ENCODE measurements around the gene KRT16.
"Not testable (repeated sequence)": the region's sequence is repeated elsewhere in the genome, so short reads cannot be mapped to it uniquely, and the experiment has no call there.

Gene KRT16

DNA sequence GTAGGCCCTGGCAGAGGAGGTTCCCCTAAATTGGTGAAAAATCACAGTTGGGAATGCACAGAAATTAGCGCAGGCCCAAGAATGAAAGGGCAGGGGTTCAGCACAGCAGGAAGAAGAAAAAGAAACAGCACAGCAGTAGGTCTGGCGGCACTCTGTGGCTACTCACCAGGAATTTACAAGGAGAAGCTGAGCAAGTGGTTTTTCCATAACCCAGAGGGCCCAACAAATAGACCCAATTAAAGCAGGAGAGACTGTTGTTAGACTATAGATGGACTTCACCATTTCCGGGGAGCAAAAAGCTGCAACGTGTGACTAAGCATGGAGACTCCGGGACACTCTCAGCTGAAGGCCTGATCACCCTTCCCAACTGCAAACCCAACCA lies 14.3 kb upstream of the KRT16 start:
- not testable (repeated sequence) for DNase-seq

DNA sequence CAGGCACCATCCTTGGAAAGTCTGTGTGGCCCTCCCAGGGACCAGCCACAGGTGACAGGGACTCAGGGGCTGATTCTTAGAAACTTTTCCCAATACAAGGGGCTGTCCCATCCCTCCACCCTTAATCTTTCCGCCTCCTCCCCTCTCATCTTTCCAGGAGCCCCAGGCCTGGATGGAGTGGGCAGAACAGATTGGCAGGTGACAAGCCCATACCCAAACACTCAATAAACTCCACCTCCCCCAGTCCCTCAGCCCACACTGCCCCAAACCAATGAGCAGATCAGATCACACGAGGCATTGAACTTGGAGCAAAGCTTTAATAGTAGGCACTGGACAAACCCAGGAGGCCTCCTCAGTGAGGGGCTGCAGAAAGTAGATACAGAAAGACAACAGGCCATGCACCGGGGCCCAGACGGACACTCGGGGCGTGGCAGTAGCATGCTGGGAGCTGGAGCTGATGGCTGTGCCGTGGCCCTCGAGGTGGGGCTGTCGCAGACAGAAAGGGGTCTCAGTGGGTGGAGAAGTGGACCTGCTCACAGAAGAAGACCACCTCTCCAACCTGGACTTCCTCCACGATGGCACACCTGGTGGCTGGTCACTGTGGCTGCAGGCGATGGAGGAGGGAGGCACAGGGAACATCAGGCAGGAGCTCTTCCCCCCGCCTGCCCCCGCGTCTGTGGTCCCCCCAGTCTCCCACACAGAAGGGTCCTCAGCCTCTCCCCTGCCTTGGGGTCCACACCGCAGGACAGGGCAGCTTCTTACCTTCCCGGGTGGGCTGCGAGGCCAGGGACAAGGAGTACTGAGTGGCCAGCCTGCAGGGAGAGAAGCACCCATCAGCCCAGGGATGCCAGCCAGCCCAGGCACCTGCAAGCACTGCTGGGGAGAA lies 13.7 kb upstream of the KRT16 start:
- not testable (repeated sequence) for DNase-seq

DNA sequence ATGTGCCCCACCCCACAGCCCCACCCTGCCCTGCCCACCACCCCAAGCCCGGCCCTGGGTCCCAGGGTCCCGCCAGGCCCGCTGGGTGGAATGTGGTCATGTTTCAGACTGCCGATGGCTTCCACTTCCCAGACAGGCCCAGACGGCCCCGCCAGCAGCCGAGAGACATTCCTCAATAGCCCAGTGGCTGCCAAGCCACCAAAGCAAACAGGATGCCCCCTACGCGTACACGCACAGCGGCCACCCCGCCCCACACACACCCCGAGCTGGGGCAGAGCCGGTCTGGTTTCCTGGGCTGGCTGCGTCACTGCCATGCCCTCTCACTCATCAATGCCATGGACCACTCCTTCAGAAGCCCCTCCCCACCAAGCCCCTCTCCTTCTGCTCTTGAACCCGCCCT lies 13.0 kb upstream of the KRT16 start:
- no peak for DNase-seq

DNA sequence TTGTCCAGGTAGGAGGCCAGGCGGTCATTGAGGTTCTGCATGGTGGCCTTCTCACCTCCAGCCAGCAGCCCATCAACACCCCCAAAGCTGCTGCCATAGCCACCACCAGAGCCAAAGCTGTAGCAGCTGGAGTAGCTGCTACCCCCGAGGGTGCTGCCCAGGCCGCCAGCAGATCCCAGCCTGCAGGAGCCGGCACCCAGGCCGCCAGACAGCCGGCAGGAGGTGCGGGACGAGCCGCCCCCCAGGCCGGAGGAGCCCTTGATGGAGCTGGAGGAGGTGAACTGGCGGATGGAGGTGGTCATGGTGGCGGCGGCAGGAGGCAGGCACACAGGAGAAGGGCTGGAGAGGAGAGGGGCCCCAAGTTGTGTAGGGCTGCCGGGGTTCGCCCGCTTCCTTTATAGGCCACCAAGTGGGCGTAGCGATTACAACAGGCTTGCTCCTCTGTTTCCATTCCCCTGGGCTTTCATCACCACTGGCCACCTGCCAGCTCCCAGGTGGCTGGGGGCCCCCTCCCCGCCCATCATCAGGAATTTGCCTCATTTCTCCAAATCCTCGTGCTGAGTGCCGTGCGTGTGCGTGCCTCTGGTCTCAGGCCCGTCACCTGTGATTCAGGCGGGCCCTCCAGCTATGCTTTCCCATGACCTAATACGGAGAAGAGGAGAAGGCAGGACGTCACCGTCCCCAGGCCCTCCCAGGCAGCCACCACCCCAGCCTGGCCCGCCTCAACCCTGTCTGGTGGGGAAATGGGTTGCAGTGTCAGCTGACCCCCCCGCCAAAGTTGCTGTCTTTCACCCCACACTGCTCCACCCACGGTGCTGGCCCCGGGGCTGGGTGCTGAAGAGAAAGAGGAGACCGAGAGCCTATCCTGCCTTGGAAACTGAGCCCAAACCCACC lies 11.9 kb upstream of the KRT16 start, which contains the start of gene KRT17:
Gene KRT17 (minus strand): TSS at position 368 of the 894 bp plus-strand sequence. CDS start 66 bp downstream, at position 302.
- no peak for DNase-seq

DNA sequence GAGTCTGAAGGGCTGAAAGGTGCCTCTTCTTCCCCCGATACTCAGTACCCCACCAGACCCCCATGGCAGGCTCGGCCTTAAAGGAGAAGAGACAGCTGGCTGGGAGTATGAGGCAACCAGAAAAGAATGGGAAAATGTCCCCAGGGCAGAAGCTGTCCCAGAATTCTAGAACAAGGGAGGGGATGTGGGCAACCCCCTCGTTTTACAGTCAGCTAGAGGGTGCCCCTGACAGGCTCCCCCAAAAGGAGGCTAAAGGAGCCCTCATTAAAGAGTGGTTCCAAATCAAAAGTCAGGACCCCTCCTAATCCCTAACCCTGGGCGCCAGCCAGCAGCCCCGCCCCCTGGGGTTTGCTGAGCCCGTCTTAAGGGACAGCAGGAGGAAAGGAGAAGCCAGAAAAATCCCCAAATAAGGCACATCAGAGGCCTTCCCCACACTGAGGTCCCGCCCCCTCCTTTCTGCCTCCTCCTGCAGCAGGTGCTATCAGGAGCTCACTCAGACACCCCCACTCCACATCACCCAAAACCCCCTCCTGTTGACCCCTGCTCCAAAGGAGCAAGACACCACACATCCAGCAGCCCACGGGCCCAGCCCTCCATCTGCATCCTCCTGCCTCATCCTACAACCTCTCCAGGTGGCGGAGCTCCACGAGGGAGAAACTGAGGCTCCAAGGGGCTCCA lies 10.8 kb upstream of the KRT16 start:
- DNase-seq, result not testable (repeated sequence)

DNA sequence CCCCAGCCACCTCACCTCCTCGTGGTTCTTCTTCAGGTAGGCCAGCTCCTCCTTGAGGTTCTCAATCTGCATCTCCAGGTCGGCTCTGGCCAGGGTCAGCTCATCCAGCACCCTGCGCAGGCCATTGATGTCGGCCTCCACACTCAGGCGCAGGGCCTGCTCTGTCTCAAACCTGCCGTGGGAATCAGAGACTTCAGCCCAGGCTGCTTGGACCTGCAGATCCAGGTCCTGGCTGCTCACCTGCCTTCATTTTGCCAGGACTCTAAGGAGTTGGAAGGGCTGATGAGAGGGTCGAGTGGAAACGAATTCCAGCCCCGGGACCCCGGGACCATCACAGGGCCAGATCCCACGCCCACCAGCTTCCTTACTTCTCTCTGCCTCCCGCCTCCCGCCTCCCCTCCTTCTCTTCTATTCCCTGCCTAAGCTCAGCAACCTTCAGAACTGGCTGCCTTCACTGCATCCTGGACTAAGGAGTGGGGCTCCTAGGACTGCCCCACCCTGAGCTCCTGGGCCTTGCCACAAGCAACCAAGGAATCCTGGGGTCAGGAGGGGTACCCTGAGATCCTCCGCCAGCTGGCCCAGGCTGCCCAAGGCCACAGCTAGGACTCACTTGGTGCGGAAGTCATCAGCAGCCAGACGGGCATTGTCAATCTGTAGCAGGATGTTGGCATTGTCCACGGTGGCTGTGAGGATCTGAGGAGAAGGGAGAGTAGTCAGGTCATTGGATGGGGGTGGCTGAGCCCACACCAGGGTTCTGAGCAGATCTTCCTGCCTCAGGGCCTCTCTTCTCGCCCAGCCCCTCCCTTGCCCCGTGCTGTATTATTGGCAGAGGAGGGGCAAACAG lies 10.0 kb upstream of the KRT16 start:
- not testable (repeated sequence) for DNase-seq

DNA sequence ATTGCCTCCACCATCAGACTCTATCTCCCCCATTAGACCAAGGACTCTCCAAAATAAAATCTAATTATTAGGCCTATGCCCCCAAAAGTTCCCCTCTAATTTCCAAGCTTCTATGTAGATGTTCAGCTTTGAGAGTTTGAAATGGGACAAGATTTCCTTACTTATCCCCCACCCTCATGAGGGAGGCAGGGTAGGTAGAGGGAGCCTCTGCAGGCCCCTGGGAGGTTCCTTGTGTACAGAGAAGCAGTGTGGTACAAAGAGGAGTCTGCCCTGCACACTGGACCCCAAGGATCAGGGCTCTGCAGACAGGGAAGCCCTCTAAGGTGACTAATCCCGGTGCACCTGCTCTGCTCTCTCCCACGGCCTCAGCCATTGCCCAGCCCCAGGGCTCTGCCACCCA lies 9.3 kb upstream of the KRT16 start:
- DNase-seq, result no peak

DNA sequence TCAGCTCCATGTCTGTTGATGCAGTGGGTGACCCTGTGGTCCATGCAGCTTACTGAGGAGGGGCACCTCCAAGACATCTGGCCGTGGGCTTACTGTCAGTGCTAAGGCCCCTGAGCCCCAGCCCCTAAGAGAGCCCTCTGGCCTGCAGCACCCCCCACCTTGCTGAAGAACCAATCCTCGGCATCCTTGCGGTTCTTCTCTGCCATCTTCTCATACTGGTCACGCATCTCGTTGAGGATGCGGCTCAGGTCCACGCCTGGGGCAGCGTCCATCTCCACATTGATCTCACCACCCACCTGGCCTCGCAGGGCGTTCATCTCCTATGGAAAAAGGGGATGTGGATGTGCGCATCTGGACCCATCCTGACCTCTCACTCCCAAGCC lies 8.9 kb upstream of the KRT16 start:
- DNase-seq, result not testable (repeated sequence)

DNA sequence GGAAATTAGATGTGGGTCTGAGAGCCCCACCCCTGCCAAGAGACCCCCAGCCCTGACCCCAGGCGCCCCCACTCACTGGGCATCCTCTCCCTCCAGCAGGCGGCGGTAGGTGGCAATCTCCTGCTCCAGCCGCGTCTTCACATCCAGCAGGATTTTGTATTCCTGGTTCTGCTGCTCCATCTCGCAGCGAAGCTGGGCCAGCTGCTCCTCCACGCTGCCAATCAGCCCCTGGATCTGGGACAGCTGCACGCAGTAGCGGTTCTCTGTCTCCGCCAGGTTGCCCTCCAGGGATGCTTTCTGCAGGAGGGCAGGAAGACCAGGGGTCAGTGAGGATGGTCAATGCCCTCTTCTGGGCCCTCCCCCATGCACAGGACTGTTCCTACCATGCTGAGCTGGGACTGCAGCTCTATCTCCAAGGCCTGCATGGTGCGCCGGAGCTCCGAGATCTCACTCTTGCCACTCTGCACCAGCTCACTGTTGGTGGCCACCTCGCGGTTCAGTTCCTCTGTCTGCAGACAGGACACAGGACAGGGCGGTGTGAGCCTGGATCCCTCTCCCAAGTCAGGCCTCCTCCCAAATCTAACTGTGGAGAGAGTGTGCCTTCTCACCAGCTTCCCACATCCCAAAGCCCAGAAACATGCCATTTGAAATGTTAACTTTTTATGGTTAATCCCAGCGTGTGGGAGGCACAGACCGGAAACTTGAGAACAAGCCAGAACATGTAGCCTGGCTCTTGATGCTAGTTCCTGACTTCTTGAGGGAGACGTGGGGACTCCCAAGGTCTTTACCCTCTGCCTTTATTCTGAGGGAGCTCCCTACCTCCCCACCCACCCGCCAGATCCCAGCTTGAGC lies 8.2 kb upstream of the KRT16 start:
- no peak for DNase-seq

DNA sequence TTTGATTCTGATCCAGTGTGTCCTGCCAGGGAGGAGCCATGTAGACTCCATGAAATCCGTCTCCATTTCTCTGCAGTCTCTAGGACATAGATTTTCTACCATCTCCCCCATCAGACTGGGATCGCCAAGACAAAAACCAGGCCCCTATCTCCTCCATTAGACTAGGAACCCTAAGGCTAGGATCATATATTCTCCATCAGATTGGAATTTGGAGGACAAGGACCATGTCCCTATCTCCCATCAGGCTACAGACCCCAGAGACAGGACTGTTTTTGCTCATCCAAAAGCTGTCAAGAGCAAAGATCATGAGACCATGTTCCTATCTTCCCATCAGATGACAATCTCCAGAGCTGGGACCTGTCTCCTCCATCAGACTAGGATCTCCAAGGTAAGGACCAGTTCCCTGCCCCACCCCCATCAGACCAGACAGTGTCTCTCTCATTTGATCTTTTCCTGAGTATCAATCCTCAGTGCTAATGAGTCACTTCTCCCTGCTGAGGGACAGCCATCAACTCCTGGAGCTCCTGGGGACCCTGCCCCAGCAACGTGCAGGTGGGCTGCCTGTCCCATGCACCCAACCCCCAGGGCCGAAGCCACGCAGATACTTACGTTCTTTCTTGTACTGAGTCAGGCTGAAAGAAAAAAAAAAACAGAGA lies 7.5 kb upstream of the KRT16 start:
- not testable (repeated sequence) for DNase-seq

DNA sequence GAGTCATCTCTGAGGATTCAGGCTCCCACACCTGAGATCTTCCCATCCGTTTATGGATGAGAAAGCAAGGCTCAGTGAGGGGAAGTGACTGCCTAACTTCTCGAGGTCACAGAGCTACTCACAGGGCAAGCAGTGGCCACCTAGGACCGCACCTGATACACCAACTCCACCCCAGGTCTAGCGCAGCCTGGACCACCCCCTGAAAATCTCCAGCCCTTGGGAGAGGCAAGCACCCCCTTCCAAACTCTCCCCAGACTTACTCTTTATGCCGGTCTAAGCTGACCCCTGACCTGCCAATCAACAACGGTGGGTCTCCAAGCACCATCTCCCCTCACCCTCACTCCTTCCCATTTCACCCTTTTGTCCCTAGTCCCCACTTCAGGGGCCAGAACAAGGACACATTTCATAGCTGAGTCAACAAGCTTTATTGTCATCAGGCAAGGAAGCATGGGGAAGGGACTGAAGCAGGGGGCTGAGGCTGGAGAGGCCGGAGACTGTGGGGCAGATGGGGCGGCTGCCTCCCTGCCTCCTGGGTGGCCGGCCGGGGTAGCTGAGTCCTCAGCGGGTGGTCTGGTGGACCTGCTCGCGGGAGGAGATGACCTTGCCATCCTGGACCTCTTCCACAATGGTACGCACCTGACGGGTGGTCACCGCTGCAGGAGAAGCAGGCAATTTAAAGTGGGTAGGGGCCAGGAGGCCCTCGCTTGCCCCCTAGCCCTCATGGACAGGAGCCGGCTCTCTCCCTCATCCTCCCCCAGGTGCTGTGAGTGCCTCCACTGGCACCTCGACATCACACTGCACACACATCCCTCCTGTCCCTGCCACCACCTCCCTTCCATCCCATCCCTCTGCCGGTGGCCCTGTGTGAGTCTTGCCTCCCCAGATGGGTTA lies 6.7 kb upstream of the KRT16 start:
- DNase-seq, result no peak

DNA sequence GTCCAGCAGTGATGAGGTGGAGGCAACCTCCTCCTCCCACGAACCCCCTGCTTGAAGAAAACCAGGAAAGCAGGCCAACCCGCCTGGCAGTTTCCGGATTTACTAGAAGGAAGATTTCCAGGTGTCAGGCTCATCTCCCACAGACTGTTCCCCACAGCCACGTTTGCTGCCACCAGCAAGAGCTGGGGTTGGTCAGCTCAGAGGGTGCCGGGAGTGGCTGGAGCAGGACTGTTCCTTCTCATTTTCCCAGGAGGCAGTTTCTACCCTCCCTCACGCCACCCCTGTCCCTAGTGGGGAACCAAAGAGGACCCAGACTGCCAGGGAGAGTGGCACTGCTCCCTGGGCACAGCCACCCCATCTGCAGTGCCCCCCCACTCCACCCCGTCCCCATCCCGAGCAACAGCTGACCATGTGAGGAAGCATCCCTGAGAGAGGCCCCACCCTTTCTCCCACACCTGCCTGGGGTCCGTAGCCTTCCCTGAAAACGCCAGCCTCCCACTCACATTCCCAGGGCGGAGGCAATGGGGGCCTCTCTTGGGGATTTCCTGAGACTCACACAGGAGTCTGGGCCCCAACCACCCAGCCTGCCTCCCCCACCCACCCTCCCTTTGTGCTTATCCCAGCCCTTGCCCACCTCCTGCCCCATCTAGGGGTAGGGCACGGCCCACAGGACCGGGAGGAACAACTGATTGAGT lies 5.9 kb upstream of the KRT16 start:
- DNase-seq, result no peak

DNA sequence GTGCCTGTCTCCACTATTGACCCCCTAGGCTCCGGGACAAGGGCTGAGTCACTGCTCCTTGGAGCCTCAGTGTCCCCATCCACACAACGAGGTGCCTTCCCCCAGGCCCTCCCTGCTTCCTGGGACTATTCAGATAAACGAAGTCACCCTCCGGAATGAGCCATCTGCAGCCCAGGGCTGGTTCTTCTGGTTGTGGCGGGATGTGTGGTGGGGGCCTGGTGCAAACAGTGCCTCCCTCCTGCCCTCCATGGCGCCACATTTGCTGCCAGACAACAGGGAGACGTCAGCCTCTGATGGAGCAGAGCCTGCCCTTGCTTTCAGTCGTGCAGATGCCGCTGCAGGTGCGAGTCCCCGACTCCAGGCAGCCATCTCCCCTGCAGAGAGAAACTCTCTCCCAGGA lies 5.1 kb upstream of the KRT16 start:
- DNase-seq, result no peak

DNA sequence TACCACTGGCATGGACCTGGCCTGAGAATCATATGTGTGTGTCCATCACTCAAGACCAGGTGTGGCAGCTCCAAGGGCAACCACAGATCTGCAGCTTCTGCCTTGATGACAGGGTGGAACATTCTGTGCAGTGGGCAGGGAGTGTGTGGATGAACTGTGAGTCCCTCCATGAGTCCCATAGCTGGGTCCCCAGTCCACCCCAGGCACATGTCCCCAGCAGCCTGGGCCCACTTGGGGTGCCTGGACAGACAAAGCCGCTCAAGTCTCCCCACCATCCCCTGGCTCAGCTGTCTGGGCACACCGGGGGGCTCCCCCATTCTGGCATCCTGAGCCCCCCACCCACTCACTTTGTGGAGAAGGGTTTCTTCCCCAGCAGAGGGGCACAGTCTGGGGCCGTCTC lies 4.6 kb upstream of the KRT16 start:
- no peak for DNase-seq

DNA sequence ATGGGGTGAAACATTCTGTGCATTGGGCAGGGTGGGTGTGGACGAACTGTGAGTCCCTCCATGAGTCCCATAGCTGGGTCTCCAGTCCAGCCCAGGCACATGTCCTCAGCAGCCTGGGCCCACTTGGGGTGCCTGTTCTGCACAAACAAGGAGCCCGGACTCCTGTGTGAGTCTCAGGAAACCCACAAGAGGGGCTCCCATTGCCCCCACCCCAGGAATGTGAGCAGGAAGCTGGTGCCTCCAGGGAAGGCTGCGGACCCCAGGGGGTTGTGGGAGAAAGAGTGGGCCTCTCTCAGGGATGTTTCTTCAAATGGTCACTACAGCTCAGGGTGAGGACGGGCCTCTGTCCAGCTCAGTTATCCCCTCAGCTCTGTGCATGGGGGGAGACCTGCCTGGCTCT lies 3.9 kb upstream of the KRT16 start:
- not testable (repeated sequence) for DNase-seq

DNA sequence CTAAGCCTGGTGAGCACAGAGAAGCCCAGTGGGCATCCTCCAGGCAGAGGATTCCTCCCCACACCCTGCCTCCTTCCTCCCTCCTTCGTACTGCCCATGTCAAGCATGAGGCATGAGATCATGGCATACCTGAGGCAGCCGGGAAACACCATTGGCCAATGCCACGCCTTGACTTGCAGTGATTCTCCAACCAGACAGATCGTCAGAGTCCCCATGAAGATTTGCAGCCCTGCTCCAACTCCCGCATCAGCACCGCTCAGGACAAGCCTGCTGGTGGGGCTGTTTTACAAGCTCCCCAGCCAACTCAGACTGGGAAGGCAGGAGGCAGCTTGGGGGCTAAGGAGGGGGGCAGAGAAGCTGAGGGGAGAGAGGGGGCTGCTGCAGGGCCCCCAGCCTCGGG lies 2.9 kb upstream of the KRT16 start:
- no peak for DNase-seq

DNA sequence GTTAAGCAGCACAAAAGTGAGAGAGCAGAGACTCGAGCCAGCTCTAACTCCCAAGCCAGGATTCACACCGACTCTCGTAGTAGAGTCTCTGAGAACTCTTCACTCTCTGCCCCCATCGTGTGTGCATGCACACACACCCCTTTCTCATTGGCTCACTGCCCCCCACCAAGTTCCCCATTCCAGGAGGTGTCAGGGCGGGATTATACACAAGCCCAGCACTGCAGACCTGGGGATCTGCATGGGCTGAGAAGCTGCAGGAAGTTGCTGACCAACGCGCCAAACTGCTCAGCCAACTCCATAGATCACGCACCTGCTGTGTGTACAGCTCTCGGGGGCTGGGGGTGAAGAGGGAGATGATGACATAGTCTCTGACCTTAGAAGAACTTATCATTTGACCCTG lies 2.2 kb upstream of the KRT16 start:
- not testable (repeated sequence) for DNase-seq

DNA sequence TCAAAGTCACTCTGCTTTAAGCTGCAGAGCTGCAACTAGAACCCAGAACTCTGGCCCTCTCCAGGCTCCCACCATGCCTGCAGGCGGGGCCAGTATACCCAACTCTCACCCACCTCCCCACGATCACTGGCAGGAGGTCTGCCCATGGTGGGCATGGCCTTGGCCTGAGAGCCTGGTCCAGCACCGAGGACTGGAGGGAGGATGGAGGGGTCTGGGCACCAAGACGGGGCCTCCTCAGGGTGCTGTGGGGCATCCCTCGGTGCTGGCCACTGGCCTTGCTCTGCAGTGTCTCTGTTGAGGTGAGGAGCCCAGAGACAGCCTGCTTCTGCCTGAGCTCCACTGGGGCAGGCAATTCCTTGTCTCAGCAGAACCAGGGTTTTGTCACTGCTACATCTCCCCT lies 1.5 kb upstream of the KRT16 start:
- DNase-seq, result no peak
